HG03025 (cell line): ENCODE data around the gene SERPINB5.

Source experiments
- ATAC-seq: cut with Tn5 transposase; IDR thresholded peaks from one replicate; pipeline ENCODE4 v1.9.1; 2021; ENCODE audit warnings: mild to moderate bottlenecking, moderate library complexity; ENCODE audit not compliant: unreplicated experiment, low FRiP score

The SERPINB5 gene

DNA sequence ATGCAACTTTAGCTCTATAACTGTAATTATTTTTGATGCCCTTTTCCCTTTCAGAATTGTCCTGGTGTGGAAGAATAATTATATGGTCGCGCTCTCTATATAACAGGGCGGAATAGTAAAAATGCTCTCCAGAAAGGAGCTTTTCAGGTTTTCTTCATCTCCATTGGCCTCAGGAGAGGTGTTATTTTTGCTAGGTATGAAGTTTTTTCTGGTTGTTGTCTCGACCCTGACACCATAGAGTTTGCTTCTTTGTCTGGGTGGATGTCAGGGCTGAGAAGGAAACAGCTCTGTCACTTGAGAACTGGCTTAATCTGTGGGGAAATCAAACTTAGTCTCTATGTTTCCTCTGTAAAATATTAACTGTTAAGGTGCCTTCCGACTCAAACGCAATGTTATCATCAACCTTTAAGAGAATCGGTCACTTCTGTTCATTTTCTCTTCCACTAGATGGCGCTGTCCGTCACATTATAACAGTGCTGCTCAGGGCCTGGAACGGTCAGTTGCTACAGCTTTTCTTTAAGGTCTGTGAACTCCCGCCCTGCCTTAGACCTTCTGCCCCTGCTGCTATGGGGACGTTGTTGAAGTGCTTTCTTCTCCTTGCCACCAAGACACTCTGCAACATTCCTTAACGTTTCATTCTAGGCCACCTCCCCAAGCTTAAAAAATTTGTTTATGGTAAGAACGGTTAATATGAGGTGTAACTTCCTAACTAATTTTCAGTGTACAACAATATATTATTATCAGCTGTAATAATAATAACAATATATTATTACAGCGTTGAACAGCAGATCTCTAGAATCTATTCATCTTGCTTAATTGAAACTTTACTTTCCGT, 41.6 kb downstream of the SERPINB5 start:
- ATAC-seq, result peak; percentile 88

DNA sequence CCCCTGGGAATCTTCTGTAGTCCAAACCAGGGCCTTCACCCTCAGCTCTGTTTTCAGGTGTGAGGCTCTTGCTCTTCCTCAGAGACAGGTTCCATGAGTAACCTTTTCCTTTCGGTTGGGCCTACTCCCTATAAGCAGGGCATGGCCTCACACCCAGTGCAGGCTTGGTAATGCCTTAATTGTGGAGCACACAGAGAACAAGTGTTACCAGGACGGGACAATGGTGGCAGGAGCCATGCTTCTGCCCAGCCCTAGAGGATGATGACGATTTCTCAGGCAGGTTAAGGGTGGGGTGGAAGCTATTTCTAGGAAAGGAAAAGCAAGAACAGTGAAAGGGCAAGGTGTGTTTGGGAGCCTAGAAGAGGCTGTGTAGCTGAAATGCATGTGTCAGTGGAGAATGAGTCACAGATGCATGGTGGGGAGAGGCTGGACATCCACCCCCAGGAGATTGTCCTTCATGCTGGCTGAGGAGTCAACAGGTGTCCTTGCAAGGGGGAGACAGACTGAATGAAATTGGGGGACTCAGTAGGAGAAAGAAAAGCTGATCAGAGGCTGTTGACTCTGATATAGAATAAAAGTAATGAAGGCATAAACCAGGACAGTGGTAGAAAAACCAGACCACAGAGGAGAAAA, 43.4 kb downstream of the SERPINB5 start:
- ATAC-seq, result no peak

DNA sequence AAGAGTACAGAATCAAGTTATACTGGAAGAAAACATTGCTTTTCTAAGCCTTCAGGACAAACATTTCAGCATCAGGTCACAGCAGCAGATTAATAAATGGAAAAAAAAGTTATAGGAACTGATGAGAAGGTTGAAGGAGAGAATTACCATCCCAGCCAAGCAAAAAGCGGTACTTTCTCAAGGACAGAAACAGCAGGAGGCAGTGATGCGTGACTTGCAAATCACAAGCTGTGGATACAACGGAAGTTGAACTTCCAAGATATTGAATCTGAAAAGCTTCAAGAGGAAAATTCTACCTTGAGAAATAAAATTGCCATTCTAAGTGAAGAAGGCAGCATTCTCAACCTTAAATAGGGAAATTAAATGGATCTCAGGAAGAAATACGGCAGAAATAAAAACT, 46.9 kb downstream of the SERPINB5 start:
- ATAC-seq, result no peak

DNA sequence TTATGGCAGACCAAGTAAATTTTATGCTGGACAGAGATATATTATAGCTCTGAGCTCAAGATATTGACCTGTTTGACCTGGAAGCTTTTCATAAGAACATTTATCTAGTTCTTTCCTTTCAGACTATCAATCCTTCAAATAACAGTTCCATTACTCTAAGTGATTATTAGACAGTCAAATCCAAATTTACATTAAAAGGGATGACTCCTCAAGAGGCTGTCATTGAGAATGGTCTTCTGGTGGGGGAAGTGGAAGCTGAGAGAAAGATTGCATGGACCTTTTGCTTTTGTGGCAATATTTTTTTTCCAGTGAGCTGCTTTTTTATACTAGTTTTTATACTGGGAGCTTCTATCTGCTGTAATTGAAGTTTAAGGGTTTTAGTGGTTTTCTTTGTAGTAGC, 50.5 kb downstream of the SERPINB5 start:
- no peak for ATAC-seq

DNA sequence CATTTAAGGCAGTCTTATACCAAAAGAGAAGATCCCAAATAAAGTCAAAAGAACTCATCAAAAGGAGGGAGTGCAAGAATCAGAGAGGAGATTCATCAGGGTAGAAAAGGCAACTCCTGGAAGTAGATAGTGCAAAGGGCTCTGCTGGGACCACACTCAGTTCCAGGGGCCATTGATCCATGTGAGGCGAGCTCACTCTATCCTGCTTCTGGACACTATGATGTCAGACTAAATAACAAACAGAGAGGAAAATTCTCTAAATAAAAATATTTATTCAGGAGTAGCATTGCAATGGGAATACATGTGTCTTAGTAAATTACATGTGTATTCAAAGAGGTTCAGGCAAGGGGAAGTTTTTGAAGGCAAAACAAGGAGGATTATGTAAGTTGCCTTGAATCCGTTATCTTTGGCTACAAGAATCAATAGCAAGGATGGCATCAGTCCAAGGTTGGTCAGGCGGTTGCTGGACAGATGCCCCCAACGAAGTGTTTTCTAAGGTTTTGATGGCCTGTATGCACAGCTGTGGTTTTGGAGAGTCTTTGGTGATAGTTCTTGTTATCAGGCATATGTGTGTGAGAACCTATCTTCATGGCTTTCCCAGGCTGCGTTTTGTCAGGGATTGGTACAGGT, 52.2 kb downstream of the SERPINB5 start:
- ATAC-seq, result no peak

DNA sequence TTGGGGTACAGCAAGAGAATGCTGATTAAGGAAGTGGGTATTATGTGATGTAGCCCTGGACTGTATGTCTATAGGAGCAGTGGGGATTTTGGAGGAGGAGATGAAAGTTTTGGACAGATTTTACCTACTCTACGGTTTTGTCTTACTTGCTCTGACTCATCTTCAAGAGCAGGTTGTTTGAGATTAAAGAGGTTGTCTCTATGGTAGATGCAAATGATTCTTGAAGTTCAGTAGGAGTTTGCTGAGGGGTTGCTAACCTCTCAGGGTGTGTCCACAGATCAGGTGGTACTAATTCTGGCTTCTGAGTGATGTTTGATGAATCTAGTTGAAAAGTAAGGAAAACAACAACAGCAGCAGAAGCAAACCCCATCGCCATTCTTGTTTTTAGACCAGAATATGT, 55.7 kb downstream of the SERPINB5 start:
- ATAC-seq, result no peak

DNA sequence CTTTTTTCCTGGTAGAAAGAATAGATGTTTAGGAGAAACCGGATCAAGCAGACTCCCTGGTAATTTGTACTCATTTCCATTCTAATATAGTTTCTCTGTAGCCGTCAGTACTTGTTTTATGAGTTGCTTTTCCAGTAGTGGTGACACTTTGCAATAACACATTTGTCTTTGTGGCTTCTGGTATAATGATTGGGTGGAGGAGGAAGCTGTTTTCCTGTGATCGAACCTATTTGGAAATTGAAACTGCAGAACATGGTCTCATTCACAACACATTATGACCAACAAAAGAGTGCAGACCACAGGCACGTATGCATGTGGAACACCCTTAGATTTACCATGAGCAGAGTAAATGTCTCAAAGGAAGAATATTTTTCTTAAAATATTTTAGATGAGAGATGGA, 57.9 kb downstream of the SERPINB5 start:
- no peak for ATAC-seq

DNA sequence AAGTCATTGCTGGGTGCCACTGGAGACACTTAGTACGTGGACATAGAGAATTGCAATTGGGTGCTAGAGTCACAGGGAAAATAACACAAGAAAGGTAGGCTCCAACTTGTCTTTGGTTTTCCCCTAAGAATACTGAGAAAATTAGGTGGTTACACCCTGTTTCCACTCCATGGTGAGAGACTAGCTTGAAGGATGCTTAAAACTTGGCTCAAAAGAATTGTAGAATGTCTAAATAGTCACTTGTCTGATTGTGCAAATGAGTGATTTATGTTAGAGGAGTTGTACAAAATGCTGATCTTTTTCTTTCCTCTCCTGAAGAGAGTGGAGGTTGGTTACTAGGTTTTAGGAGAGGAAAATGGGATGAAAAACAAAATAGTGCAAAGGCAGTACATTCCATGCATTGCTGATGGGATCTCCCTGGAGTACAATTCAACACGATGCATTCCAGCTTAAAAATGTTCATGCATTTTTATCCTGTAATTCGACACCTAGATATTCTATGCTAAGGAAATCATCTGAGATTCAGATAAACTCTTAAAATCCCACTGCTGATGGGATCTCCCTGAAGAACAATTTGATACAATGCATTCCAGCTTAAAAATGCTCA, 63.2 kb downstream of the SERPINB5 start:
- ATAC-seq, result no peak

DNA sequence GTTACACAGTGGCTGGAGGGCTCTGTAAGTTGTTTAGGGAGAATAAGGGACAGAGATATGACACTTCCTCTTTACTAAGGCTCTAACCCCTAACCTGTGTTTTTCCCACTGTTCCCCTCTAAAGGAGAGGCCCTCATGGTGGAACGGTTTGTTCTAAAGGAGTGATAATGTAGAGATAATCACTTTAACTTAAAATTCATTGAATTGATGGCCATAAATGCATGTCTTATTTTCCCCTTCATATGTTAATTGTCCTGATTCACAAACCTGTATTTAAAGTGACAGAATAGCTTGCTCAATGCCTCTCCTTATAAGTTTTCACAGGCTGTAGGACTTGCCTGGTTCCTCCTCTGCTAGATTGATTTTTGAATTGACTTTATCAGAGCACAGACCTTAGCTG, 65.3 kb downstream of the SERPINB5 start, which contains the start of gene SERPINB12:
TSS of gene SERPINB12 (plus strand) at position 301 of the 400 bp plus-strand sequence. CDS start 13,791 bp downstream, outside the sequence.
- ATAC-seq, result no peak

DNA sequence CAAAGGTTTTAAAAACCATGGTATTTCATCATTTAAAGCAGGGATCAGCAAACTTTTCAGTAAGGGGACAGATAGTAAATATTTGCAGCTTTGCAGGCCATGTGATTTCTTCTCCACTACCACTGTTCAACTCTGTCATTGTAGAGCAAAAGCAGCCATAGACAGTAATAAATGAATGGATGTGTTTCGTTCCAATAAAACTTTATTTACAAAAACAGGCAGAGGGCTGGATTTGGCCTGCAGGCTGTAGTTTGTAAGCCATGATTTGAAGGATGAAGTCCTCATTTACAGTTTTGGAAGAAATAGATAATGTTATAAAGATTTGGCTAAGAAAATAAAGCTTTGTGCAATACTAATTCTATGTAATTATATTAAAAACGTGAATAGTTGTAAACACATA, 67.3 kb downstream of the SERPINB5 start:
- no peak for ATAC-seq

DNA sequence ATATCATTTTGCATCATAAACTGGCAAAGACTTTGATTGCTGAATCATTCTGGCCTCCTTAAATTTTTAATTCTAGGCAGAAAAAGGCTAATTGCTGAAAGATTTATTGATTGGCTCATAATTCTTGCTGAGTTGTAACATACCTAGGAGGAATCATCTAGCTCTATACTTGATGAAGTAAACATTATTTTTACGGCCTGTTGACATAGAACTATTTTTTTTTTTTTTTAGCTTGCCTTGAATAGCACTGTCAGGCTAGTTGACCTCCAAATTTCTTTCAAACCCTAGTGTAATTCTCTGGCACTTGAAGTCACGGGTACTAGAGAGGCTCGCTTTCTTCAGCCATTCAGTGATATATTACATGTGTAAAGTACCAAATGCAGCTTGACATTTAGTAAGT, 68.2 kb downstream of the SERPINB5 start:
- ATAC-seq, result no peak

DNA sequence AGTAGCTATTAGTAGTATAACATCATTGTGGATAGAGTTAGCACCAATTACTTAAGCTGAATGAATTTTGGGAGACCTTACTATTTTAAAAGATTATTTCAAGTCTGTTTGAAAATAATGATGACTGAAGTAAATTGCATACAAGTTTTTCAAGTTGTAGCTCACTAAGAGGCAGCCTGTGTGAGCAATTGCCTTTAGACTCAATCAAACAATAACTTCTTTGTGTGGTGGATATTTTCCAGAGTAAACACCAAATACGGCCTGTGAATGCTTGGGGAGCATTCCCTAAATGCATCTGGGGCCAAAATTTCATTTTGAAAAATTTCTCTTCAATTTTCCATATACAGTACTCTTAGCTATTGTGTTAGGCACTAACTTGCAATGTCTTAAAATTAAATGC, 73.3 kb downstream of the SERPINB5 start:
- ATAC-seq, result no peak

DNA sequence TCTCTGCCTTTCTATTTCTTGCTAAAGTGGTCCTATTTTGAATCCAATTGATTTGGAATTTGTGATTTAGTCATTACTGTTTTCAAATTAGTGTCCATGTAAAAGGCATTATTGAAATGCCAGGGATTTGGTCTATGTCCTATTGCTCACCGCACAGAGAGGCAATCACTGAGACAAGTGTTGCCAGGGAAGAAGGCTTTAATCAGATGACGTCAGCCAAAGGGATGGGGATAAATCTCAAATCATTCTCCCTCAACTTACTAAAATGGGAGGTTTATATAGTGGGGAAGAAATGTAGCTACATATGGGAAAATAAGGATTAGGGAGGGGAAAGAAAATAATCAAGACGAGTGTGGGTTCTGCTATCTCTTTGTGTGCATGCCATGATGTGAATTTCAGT, 75.0 kb downstream of the SERPINB5 start:
- ATAC-seq, result no peak

DNA sequence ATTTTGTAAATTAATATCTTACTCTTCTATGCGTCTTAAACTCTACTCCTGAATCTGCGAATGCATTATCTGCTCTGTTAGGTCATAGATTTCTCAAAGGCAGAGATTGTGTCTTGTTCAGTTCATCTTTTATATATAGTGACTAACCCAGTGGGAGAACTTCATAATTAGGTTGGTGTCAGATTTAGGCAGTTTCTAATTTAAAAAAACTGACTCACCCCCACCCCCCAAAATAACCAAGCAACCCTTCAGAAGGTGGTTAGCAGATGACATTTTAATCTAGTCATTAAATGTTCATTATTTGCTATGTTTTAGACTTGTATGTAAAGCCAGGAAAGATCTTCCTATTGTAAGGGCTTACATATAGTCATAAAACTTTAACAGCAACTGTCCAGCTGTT, 75.8 kb downstream of the SERPINB5 start:
- no peak for ATAC-seq

DNA sequence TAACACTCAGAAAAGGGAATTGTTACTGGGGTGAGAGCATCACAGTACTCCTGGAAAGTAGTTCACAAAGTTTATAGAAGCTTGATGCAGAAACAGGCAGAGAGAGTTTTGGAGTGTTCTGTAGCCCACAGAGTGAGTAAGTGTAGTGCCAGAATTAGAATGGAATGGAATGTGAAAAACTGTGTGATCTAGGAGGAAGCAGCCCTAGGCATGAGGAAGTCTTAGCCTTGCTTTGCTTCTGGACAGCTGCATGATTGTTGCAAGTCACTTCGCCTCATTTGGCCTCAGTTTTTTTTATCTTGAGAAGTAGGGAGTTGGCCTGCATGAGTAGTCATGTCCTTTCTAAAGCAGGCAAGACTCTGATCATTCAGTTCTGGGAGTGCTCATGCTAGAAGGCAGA, 76.3 kb downstream of the SERPINB5 start:
- no peak for ATAC-seq
